HUES6 (cell line): Measurements from ENCODE around the gene DAGLA.

ENCODE experiments used
- H3K27ac ChIP-seq: 2 replicates; pipeline ENCODE4 v1.7.0; 2013; ENCODE audit warnings: low read depth, mild to moderate bottlenecking, low read length, inconsistent platforms
- H3K27me3 ChIP-seq: 2 replicates; pipeline ENCODE4 v1.6.1; 2013; ENCODE audit warnings: low read length; ENCODE audit not compliant: control insufficient read depth, insufficient read depth
- H3K36me3 ChIP-seq: 2 replicates; pipeline ENCODE4 v1.6.1; 2013; ENCODE audit warnings: low read length; ENCODE audit not compliant: control insufficient read depth, insufficient read depth
- H3K4me1 ChIP-seq: 2 replicates; pipeline ENCODE4 v1.6.1; 2013; ENCODE audit warnings: low read length; ENCODE audit not compliant: control insufficient read depth, insufficient read depth
- H3K4me3 ChIP-seq: 2 replicates; pipeline ENCODE4 v1.5.1; 2013; ENCODE audit warnings: low read depth, low read length
- H3K9ac ChIP-seq: one replicate; pipeline ENCODE4 v1.6.1; 2013; ENCODE audit warnings: mild to moderate bottlenecking, low read length
- H3K9me3 ChIP-seq: 2 replicates; pipeline ENCODE4 v1.6.1; 2013; ENCODE audit warnings: low read depth, low read length; ENCODE audit not compliant: control insufficient read depth, insufficient read depth

The DAGLA gene

DNA sequence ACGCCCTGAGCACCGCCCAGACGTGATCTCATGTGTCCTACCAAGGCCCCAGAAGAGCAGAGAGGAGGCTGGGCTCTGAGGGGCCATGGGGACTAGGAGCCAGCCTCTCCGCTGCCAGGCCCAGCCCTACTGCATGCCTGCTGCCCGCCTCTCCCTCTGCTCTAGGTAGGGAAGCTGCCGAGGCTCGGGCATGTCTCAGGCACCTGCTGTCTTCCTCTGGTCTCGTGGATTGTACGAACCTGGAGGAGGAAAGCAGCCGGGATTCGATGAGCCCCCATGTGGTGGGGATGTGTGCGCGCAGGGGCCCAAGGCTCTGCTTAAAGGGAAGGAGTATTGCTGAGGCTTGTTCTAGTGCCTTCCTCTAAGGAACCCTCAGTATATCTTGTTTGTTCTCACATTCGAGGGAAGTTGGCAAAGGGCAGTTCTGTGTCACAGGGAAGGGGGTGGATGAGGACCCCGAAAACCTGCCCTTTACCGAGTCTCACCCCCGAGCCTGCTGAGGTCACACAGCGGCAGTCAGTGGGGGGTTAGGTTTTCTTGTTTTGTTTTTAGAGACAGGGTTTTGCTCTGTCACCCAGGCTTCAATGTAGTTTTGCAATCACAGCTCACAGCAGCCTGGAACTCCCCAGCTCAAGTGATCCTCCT, 21.2 kb downstream of the DAGLA start:
- Histone ChIP-seq H3K4me3 (no peak overlapping the region), H3K9me3 (no peaks in the 10 kb centered on the region), H3K4me1 (peaks cover 32% of the 10 kb centered on the region), H3K27ac (no peak overlapping the region), H3K36me3 (no peaks in the 10 kb centered on the region), H3K9ac (no peak overlapping the region), H3K27me3 (no peaks in the 10 kb centered on the region)

DNA sequence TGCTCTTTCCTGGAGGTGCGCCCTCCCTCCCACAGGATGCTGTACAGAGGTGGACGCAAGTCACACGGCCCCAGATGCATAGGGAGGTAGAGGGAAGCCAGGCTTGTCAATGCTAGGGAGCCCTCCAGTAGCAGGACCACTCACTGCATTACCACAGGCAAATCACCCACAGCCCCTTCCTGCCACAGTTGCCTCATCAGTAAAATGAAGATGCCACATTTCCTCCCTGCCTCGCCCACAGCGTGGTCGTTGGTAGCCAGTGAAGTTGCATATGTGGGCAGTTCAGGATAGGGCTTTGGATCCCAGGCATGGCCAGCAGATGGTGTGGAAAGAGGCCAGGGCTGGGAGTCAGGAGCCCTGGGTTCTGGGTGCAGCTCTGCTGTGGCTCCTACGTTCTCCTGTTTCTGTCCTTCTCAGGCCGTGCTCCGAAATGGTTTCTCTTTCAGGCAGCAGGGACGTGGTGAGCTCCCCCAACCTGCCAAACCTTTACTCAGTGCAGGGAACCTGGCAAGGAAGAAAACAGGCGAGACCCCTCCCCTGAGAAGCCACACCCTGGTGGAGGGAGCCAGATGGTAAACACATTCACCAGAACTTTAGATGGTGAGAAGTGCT, 22.6 kb downstream of the DAGLA start:
- H3K36me3 ChIP-seq, result no peaks in the 10 kb centered on the region
- no peaks in the 10 kb centered on the region for H3K27me3 ChIP-seq
- H3K4me1 ChIP-seq, result peaks cover 22% of the 10 kb centered on the region
- H3K9ac ChIP-seq, result no peak overlapping the region
- H3K9me3 ChIP-seq, result no peaks in the 10 kb centered on the region
- no peak overlapping the region for H3K4me3 ChIP-seq
- no peak overlapping the region for H3K27ac ChIP-seq

DNA sequence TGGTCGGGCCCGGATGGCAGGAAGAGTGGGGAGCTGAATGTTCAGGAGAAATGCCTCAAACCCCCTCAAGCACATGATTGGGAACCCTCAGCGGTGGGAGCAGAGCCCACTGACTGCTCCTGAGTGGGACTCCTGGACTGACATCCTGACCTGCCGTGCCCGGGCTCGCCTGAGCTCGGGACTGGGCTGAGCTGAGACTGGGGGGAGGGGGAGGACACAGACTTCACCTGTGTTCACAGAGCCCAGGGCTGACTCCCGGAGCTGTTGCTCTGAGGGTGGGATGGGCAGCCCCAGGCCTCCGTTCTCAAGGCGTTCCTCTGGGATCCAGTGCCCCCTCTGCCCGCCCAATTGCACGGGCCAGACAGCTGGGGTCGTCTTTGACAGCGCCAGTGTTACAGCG, 24.6 kb downstream of the DAGLA start:
- Histone ChIP-seq H3K27me3 (no peaks in the 10 kb centered on the region), H3K27ac (no peak overlapping the region), H3K9me3 (no peaks in the 10 kb centered on the region), H3K4me1 (peaks cover 22% of the 10 kb centered on the region), H3K9ac (no peak overlapping the region), H3K36me3 (no peaks in the 10 kb centered on the region), H3K4me3 (no peak overlapping the region)

DNA sequence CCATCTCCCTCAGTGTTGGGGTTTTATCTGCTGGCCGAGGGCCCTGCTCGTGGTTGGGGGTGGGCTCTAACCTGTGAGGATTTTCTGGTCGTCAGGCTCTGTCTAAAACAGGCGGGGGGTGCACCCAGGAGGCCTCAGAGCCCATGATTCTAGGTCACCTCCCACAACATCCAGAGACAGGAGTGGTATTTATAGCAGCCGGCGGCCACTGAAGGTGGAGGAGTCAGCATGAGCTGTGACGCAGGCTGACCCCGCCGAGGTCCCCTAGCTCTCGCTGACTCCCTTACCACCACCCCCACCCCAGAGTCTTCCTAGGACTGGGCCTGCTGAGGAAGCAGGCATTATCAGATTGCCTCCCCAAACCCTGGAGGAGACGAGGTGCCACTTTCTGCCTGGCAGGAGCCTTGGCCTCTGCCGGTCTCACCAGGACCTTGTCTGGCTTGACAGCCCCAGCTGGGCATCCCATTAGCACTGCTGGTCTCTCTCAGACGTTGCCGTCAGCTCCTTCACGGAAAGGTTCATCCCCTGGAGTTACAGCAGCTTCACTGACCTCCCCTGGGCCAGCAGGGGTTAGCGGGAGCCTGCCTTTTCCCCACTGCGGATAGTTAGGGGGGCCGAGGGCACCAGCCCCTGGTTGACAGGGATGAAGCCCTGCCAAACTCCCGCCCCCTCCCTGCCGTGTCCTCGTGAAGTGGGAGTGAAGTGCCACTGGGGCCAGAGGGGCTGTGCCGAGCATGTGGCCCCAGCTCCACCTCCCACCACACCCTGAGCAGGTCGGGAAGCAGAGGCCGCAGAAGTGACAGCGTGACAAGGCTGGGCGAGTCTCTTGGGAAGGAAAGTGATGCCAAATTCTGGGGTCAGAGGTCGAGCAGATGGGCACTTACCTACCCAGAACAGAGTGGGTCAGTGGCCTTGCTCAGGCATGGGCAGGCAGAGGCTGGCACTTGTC, 26.5 kb downstream of the DAGLA start:
- Histone ChIP-seq H3K36me3 (no peaks in the 10 kb centered on the region), H3K9me3 (no peaks in the 10 kb centered on the region), H3K4me3 (no peak overlapping the region), H3K27me3 (no peaks in the 10 kb centered on the region), H3K9ac (no peak overlapping the region), H3K4me1 (peaks cover 24% of the 10 kb centered on the region), H3K27ac (no peak overlapping the region)

DNA sequence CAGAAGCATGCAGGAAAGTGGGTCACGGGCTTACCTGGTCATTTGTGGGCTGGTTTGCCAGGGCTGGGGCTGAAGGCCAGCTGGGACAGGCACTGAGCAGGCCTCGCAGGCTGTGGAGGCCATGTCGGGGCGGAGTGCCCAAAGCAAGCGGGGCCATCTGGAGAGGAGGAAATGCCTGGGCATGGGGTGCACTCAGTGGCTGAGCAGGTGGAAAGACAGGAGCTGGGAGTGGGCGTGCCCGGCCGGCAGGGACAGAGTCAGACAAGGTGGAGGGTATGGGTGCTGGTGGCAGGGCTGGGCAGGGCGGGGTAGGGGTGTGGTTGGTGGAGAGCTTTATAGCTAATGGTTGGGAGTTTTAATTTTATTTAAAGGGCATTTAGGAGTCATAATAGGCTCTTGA, 27.4 kb downstream of the DAGLA start:
- no peaks in the 10 kb centered on the region for H3K27me3 ChIP-seq
- no peak overlapping the region for H3K27ac ChIP-seq
- peaks cover 27% of the 10 kb centered on the region for H3K4me1 ChIP-seq
- H3K9ac ChIP-seq, result no peak overlapping the region
- no peak overlapping the region for H3K4me3 ChIP-seq
- H3K36me3 ChIP-seq, result no peaks in the 10 kb centered on the region
- no peaks in the 10 kb centered on the region for H3K9me3 ChIP-seq

DNA sequence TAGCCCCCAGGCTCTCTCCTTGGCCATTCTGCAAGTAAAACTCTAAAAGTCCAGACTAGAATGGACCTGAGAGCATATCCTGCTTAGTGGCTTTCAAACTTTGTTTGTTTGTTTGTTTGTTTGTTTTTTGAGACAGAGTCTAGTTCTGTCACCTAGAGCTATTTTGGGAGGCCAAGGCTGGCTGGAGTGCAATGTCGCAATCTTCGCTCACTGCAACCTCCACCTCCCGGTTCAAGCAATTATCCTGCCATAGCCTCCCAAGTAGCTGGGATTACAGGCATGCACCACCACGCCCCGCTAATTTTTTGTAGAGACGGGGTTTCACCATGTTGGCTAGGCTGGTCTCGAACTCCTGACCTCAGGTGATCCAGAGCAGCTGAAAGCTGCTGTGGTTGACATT, 28.9 kb downstream of the DAGLA start:
- Histone ChIP-seq H3K4me3 (no peak overlapping the region), H3K27me3 (no peaks in the 10 kb centered on the region), H3K27ac (no peak overlapping the region), H3K36me3 (no peaks in the 10 kb centered on the region), H3K4me1 (peaks cover 35% of the 10 kb centered on the region), H3K9me3 (no peaks in the 10 kb centered on the region), H3K9ac (no peak overlapping the region)

DNA sequence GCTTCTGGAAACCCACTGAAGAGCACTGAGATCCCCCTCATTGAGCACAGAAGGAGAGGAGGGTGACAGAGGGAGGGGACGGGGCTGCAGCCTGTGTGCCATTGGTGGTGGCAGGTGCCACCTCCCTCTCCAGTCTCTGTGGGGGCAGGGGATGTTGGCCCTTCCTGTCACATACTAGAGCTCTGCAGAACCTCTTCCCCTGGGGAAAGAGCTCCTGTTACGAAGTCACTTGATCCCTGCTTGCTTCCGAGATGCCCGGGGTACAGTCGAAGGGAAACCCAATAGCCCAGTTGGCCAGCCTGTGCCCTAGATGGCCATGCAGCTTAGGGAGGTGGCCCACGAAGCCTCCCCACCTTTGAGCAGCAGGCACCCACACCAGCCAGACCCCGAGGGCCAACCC, 29.4 kb downstream of the DAGLA start:
- no peaks in the 10 kb centered on the region for H3K9me3 ChIP-seq
- no peaks in the 10 kb centered on the region for H3K27me3 ChIP-seq
- no peak overlapping the region for H3K4me3 ChIP-seq
- H3K9ac ChIP-seq, result no peak overlapping the region
- H3K27ac ChIP-seq, result no peak overlapping the region
- H3K4me1 ChIP-seq, result peaks cover 37% of the 10 kb centered on the region
- H3K36me3 ChIP-seq, result no peaks in the 10 kb centered on the region

DNA sequence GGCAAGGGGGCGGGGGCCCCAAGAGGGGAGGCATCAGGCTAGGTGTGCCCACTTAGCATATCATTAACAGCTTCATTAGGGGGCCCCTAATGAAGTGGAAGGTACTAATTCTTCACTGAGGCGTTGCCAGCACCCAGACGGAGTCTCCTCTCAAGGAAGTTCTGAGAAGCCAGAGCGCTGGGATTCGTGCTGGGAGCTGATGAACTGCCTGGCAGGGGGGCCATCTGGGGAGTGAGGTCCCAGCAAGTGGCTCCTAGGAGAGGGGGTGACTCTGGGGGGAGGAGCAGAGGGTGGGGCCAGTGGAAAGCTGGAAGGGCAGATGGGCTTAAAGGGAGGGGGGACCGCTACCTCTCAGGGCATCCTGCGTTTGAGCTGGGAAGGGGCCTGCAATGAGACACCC, 29.8 kb downstream of the DAGLA start:
- no peak overlapping the region for H3K27ac ChIP-seq
- peaks cover 33% of the 10 kb centered on the region for H3K4me1 ChIP-seq

DNA sequence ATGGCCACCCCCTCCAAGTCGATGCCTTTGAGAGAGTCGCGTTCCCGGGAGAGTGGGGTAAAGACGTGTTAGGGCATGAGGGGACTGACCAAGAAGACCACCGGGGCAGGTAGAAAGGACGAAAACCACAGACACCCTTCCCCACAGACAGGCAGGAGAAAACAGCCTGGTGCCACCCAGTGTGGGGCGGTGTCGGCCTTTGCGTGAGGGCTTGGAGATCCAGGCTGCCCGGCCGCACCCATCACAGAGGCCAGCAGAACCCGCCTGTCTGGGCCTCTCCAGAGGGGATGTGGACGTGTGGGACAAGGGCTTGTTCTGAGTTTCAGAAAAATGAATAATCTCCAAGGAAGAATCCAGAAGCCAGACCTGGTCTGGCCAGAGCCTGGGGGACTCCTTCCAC, 30.8 kb downstream of the DAGLA start:
- H3K4me3 ChIP-seq, result no peak overlapping the region
- no peaks in the 10 kb centered on the region for H3K36me3 ChIP-seq
- H3K27me3 ChIP-seq, result no peaks in the 10 kb centered on the region
- no peak overlapping the region for H3K9ac ChIP-seq
- H3K4me1 ChIP-seq, result peaks cover 33% of the 10 kb centered on the region
- no peaks in the 10 kb centered on the region for H3K9me3 ChIP-seq
- H3K27ac ChIP-seq, result no peak overlapping the region

More for the DNA sequence above, 29.8 kb downstream of the DAGLA start:
- Histone ChIP-seq H3K9ac (no peak overlapping the region), H3K36me3 (no peaks in the 10 kb centered on the region), H3K9me3 (no peaks in the 10 kb centered on the region), H3K4me3 (no peak overlapping the region), H3K27me3 (no peaks in the 10 kb centered on the region)

DNA sequence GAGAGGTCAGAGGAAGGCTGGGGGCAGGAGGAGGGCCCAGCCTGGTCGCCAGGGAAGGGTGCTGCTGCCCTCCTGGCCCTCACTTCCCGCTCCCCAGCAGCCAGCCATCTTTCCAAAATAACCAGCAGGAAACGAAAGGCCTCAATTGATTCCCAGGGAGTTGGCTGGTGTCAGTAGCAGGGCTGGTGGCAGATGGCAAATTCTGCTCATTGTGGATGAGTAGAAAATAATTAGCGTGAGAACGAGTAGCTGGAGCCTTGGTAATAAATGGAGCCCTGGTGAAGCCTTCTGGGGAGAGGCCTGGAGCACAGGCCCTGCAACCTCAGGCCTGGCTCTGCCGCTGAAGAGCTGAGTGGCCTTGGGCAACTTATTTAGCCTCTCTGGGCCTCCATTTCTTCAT, 31.3 kb downstream of the DAGLA start:
- Histone ChIP-seq H3K27ac (no peak overlapping the region), H3K4me3 (no peak overlapping the region), H3K9ac (no peak overlapping the region), H3K27me3 (no peaks in the 10 kb centered on the region), H3K4me1 (peaks cover 38% of the 10 kb centered on the region), H3K9me3 (no peaks in the 10 kb centered on the region), H3K36me3 (no peaks in the 10 kb centered on the region)

DNA sequence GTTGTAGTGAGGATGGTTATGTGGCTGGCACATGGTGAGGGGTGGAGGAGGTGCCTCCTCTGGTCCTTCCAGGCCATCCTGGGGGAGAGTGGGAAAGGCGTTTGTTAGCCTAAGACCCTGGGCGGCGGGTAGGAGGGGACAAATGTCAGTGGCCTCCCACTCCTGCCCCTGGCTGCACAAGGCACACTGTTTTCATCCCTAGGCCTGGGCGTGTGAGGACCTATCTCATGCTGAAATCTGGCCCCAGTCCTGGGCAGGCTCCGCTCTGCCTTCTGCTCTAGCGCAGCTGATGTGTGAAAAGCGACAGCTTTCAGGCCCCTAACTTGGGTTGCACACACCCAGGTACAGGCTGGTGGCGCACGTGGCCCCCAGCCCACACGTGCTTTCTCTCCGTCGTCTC, 32.1 kb downstream of the DAGLA start:
- Histone ChIP-seq H3K9me3 (no peaks in the 10 kb centered on the region), H3K27me3 (no peaks in the 10 kb centered on the region), H3K4me1 (peaks cover 44% of the 10 kb centered on the region), H3K27ac (no peak overlapping the region), H3K4me3 (no peak overlapping the region), H3K9ac (no peak overlapping the region), H3K36me3 (no peaks in the 10 kb centered on the region)
